GM15510 (cell line): ENCODE data around the gene LAIR2.

Source experiments
- POLR2A ChIP-seq: IDR thresholded peaks from 3 replicates; pipeline ENCODE4 v1.6.1; 2011; ENCODE audit warnings: borderline replicate concordance; ENCODE audit not compliant: insufficient read length; ENCODE audit errors: extremely low read depth

LAIR2 gene

DNA sequence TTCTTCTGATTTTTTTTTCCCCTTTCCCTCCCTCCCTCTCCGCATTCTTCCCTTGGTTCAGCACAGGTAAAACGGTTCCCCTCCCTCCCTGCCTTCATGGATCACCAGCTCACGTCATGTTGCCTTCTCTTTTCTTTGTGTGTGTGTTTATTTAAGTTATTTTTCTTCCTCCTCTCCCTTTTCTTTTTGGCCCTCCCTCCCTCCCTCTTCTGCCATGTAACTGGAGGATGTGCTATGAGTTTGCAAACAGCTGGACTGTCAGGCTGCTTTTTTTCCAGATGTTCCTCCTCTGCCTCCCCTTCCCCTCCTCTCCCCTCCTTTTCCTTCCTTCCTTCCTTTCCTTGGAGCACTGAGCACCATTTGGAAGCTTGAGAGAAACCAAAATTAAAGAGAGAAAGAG lies 41.0 kb upstream of the LAIR2 start:
- TF ChIP-seq POLR2A, result no peak

- no peak for TF ChIP-seq POLR2A
These were observed 40.5 kb upstream of the LAIR2 start for GRCh38 chr19:54462047-54462654.

GRCh38 chr19:54462655-54463530 lies 39.7 kb upstream of the LAIR2 start:
- peak; percentile 36 for TF ChIP-seq POLR2A

DNA sequence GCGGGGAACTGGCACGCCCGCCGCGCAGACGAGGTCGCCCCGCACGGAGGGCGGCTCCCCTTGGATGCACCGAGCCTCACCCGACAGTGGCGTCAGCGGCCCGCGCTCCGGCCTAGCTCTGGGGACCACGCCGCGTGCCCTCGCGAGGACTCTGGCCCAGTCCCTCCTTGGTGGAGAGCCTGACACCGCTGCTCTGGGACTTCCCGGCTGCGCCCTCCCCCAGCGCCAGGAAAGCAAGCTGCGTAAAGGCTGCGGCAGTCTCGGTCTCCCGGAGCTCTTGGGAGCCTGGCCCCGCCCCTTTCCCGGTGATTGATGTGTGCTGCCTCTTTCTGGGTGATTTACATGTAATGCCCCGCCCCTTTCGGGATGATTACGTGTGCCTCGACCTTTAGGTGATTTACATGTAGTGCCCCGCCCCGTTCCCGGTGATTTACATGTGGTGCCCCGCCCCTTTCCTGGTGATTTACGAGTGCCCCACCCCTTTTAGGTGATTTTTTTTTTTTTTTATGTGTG lies 39.0 kb upstream of the LAIR2 start, which contains the start of gene LENG9:
LENG9 (minus strand) TSS at position 248 of the 513 bp plus-strand sequence. CDS start 252 bp downstream, outside the sequence.
- TF ChIP-seq POLR2A, result peak; percentile 77

DNA sequence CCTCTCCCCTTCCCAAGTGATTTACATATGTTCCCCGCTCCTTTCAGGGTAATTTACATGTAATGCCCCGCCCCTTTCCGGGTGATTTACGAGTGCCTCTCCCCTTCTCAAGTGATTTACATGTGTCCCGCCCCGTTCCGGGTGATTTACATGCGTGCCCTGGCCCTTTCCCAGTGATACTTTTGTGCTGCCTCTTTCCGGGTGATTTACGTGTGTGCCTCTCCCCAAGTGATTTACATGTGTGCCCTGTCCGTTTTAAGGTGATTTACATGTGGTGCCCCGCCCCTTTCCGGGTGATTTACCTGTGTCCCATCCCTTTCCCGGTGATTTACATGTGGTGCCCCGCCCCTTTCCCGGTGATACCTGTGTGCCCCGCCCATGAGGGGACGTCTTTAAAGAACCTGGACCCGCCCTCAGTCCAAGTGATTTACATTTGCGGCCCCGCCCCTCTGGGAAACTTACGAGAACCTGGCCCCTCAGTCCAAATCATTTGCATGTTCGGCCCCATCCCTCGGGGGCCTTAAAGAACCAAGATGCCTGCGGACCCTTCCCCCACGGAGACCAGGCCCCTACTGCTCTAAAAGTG lies 38.5 kb upstream of the LAIR2 start:
- TF ChIP-seq POLR2A, result no peak

- TF ChIP-seq POLR2A, result peak; percentile 76
These were observed 37.8 kb upstream of the LAIR2 start for GRCh38 chr19:54464630-54465425.

DNA sequence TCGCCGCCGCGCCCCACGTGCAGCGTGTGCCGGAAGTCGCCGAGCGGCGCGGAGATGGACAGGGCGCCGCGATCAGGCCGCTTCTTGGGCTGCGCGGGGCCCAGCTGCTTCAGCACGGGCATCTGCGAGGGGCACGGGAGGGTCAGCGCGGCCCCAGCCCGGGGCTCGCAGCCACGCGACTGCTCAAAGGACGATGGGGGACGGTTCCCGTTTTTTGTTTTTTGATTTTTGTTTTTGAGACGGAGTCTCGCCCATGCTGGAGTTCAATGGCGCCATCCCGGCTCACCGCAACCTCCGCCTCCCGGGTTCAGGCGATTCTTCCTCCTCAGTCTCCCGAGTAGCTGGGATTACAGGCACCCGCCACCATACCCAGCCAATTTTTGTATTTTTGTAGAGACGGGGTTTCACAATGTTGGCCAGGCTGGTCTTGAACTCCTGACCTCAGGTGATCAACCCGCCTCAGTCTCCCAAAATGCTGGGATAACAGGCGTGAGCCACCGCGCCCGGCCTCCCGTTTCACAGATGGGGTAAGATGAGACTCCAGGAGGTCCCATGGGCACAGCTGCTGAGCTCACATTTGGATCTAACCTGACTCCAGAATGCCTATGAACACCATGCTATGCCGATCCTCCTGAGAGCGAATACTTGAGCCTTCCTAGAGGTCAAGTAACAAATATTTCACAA lies 37.1 kb upstream of the LAIR2 start:
- TF ChIP-seq POLR2A, result no peak

DNA sequence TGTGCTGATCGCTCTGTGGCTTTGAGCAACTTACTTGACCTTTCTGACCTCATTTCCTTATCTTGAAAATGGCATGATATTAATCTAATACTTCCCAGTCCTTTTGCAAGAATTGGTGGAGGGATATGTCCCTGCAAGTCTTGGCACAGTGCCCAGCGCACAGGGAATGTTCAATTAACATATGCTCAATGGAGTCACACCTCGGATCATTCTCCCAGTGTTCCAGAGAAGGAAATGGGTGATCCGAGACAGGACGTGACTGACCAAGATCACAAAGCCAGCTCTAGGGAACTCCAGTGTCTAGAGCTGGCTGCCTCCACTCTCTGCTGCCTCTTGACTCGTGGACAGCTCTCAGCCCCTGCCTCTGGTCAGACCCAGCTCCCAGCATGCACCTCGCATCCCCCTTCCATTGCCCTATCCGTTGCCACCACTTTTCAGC lies 33.1 kb upstream of the LAIR2 start:
- TF ChIP-seq POLR2A, result no peak

DNA sequence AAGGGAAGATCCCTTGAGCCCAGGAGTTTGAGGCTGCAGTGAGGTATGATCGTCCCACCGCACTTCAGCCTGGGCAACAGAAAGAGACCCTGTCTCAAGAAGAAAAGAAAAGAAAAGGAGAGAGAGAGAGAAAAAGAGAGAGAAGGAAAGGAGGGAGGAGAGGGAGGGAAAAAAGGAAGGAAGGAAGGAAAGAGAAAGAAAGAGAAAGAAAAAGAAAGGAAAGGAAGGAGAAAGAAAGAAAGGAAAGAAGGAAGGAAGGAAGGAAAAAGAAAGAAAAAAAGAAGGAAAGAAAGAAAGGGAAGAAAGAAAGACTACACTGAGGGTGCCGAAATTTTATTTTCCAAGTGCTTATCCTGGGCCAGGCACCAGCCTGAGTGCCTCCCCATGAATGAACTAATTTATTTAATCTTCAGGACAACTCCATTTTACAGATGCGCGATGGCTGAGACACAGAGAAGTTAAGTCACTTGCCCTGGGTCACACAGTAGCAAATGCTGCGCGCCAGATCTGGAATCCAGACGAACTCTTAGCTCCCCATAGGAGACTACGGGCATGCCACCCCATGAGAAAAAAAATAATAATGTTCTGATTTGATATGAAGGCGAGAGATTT lies 32.2 kb upstream of the LAIR2 start:
- TF ChIP-seq POLR2A, result no peak

DNA sequence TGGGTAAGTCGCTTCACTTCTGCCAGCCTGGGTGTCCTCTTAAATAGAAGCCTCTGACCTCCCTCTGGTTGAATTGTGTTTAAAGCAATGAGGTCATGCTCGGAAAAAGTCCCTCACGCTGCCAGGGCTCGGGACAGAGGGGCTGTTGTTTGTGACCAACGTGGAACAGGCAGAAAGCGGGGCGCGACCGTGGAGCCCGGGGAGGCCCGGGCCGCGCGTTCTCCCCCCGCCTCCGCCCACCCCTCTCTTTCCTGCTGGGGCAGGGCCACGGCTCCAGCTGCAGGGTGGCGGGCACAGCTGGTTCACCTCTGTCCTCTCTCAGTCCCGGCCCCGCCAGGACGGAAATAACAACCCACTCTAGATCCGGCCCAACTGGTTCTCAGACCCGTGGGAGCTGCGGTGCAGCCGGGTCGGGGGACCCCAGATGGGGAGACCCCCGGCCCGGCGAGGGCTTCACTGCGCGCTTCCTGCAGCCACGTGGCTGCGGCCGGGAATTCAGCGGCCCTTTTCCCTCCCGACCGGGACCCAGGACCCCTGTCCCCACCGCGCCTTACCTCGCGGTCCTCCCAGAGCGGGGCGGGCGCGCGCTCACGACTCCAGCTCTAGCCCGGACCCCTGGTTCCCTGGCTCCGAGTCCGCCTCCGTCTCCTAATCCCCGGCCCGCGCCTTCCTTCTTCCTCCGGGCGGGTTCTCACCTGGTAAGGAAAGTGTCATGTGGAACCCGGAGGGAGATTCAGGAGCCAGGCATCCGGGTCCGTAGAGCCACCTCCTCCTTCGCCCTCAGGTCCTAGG lies 31.4 kb upstream of the LAIR2 start:
- TF ChIP-seq POLR2A, result no peak

GRCh38 chr19:54473071-54473891 lies 29.4 kb upstream of the LAIR2 start, which contains the start of gene CDC42EP5:
Gene CDC42EP5 (minus strand): TSS chr19:54473296. CDS start chr19:54465547, 7,749 bp downstream.
- TF ChIP-seq POLR2A, result no peak

DNA sequence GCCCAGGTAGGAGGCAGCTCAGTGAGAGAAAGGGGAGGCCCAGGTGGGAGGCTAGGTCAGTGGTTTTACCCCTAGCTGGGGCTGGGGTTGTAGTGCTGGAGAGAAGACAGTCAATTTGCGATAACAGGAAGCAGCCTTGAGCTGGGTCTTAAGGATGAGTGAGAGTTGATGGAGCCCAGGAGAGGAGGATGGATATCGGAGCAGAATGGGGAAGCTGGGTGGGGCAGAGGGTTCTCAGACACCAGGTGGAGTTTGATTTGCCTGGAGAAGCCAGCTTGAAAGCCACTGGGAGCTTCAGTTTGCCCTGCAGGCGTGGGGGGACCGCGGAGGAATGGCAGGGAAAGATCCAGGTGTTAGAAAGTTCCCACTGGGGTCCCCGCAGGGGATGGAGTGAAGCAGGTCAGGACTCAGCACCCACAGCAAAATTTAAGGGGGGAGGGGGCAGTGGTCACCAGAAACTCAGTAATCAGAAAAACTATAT lies 28.7 kb upstream of the LAIR2 start:
- no peak for TF ChIP-seq POLR2A
